NOMO-1 (cell line): ENCODE results near the gene MNAT1.

ENCODE experiments used
- DNase-seq, 2 experiments: peaks; one replicate each; lab custom pipeline; 2025; ENCODE audit not compliant: unreplicated experiment in 2 of 2; lab: John Stamatoyannopoulos, UW

Gene MNAT1

GRCh38 chr14:61019537-61019936 lies 285.0 kb downstream of the MNAT1 start:
- no peak for DNase-seq
